HG03575 (cell line): ENCODE results near the gene GET3.

Experiments used
- ATAC-seq: cut with Tn5 transposase; IDR thresholded peaks from one replicate; pipeline ENCODE4 v1.9.1; 2021; ENCODE audit not compliant: unreplicated experiment, insufficient number of reproducible peaks, low FRiP score; ENCODE audit errors: extremely low read depth

Gene GET3

GRCh38 chr19:12773571-12773970 is 36.3 kb downstream of the GET3 start:
- no peak for ATAC-seq

GRCh38 chr19:12774588-12775555 is 37.6 kb downstream of the GET3 start, which contains the start of gene HOOK2:
Gene HOOK2, minus strand, starts transcription at chr19:12775552. Its CDS starts 103 bp downstream, at chr19:12775449.
- ATAC-seq = no peak

- ATAC-seq = no peak
These were observed 40.1 kb downstream of the GET3 start for GRCh38 chr19:12777217-12778016.

GRCh38 chr19:12778017-12778904 is 41.0 kb downstream of the GET3 start:
- ATAC-seq = no peak

- ATAC-seq = no peak
These were observed 41.5 kb downstream of the GET3 start for GRCh38 chr19:12778905-12779161.

- no peak for ATAC-seq
These were observed 42.1 kb downstream of the GET3 start for GRCh38 chr19:12779162-12779993.

- ATAC-seq = no peak
These were observed 44.8 kb downstream of the GET3 start for GRCh38 chr19:12782174-12782423.

GRCh38 chr19:12782424-12783290 is 45.4 kb downstream of the GET3 start:
- no peak for ATAC-seq

GRCh38 chr19:12783291-12783848 is 46.1 kb downstream of the GET3 start:
- ATAC-seq = no peak

GRCh38 chr19:12783849-12784393 is 46.6 kb downstream of the GET3 start:
- no peak for ATAC-seq

- no peak for ATAC-seq
These were observed 47.1 kb downstream of the GET3 start for GRCh38 chr19:12784394-12784870.

- ATAC-seq = no peak
These were observed 47.7 kb downstream of the GET3 start for GRCh38 chr19:12784871-12785430.

- no peak for ATAC-seq
These were observed 48.2 kb downstream of the GET3 start for GRCh38 chr19:12785431-12786031.

- no peak for ATAC-seq
These were observed 49.0 kb downstream of the GET3 start for GRCh38 chr19:12786141-12786870.

- no peak for ATAC-seq
These were observed 49.7 kb downstream of the GET3 start for GRCh38 chr19:12786952-12787351.

- ATAC-seq = no peak
These were observed 50.2 kb downstream of the GET3 start for GRCh38 chr19:12787458-12787857.
